Measurements from ENCODE around the gene PEBP1.
A peak's percentile ranks its signal among the peaks of the same experiment; 100 is the strongest.
"Not testable (repeated sequence)": the region's sequence is repeated elsewhere in the genome, so short reads cannot be mapped to it uniquely, and the experiment has no call there.

PEBP1 gene

DNA sequence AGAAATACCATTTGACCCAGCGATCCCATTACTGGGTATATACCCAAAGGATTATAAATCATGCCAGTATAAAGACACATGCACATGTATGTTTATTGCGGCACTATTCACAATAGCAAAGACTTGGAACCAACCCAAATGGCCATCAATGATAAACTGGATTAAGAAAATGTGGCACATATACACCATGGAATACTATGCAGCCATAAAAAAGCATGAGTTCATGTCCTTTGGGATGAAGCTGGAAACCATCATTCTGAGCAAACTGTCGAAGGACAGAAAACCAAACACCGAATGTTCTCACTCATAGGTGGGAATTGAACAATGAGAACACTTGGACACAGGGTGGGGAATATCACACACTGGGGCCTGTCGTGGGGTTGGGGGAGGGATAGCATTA is 6.5 kb upstream of the PEBP1 start:
- not testable (repeated sequence) for DNase-seq (ENCODE audit: low read depth in 2 of 2)

DNA sequence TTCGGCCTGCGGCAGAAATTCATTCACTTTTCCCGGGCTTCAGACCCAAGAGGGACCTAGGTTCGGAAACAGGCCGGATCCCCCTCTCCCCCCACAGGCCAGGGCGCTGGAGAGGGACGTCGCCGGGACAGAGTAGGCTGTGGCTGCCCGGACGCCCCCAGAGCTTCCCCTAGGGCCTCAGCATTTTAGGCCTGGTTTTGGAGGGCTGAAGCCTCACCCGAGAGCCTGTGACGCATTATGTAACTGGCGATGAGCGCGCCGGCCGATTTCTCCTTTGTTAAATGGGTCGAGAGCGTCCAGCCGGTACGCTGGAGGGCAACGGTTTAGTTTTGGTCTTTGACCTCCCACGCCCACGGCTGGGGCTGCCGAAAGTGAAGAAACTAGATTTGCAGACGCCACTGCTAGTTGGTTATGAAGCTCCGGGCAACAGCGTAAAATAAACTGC is 657 bp downstream of the PEBP1 start:
- DNase-seq (ENCODE audit: low read depth in 2 of 2): peak in 1 of 2 donors; percentile 33

DNA sequence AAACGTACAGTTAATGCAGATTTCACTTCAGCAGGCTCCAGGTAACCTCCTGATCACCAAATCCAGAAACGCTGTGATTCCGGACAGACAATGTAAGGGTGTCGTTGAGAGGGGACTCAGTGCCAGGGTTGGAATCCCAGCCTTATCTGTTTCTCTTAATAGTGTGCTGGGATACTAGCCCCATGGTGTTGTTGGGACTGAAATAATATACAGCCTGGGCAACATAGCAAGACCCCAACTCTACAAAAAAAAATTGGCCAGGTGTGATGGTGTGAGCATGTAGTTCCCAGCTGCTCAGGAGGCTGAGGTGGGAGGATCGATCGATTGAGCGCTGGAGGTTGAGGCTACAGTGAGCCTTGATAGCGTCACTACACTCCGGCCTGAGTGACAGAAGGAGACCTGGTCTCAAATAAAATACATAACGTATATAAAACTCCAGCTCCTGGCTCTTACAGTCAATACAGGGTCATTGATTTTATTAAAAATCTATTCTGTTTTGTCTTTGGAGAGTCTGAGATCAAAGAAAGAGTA is 1.3 kb downstream of the PEBP1 start:
- DNase-seq (ENCODE audit: low read depth in 2 of 2): no peak

- no peak for DNase-seq (ENCODE audit: low read depth in 2 of 2)
Measured at GRCh38 chr12:118140825-118141224, 4.9 kb downstream of the PEBP1 start.

GRCh38 chr12:118144499-118144898 is 8.6 kb downstream of the PEBP1 start:
- no peak for DNase-seq (ENCODE audit: low read depth in 2 of 2)

GRCh38 chr12:118145113-118145797 is 9.3 kb downstream of the PEBP1 start:
- DNase-seq (ENCODE audit: low read depth in 2 of 2): no peak

DNA sequence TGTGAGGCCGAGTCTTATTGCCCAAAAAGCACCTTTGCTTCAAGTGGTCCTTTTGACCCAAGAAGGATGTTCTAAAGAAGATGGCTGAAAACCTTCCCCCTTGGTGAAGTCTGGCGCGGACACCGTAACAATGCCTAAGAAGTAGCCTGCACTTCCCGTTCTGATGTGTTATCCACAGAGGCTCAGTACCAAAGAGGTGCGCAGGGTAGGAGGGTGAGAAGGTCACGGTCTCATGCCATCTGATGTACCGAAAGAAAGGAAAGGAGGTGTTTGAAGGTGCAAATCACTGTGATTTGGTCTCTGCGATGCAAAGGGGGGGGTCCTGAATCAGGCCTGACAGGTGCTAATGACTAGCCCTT is 9.9 kb downstream of the PEBP1 start:
- DNase-seq (ENCODE audit: low read depth in 2 of 2): no peak

GRCh38 chr12:118148287-118148686 is 12.4 kb downstream of the PEBP1 start:
- DNase-seq (ENCODE audit: low read depth in 2 of 2): no peak

DNA sequence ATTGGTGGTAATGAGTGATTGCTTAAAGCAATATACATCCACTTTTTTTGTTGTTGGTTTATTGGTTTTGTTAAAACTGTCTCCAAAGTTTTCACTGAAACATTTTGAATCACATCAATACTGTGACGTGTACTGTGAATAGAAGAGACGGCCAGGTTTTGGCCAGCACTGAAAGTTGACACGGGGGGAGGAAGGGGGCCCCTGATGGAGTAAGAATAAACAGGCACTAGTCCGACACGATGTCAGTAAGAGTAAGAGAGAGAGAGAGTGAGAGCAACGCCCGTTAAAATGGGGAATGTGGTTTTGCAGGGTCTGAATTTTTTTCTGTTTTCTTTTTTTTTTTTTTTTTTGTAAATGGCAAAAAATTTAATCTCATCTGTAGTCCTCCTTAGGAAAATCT is 14.7 kb downstream of the PEBP1 start:
- DNase-seq (ENCODE audit: low read depth in 2 of 2): no peak

- no peak for DNase-seq (ENCODE audit: low read depth in 2 of 2)
Measured at GRCh38 chr12:118151755-118152154, 15.8 kb downstream of the PEBP1 start.

DNA sequence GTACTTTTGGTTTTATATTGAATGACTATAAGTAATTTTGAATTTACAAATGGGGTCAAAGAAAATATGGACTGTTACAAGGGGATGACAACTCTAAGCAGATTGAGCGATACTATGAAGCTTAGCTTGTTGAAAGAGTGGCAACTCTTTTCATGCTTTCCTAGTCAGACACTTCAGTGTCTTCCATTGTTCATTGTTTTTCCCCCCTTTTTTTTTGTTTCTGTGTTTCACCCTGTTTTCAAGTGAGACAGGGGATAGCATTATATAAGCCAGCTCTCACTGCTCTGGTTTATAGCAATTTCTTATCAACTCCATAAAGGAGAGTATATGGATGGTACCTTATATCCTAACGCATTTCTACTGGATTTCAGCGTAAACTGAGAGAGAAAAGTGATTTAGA is 24.6 kb downstream of the PEBP1 start:
- no peak for DNase-seq (ENCODE audit: low read depth in 2 of 2)

DNA sequence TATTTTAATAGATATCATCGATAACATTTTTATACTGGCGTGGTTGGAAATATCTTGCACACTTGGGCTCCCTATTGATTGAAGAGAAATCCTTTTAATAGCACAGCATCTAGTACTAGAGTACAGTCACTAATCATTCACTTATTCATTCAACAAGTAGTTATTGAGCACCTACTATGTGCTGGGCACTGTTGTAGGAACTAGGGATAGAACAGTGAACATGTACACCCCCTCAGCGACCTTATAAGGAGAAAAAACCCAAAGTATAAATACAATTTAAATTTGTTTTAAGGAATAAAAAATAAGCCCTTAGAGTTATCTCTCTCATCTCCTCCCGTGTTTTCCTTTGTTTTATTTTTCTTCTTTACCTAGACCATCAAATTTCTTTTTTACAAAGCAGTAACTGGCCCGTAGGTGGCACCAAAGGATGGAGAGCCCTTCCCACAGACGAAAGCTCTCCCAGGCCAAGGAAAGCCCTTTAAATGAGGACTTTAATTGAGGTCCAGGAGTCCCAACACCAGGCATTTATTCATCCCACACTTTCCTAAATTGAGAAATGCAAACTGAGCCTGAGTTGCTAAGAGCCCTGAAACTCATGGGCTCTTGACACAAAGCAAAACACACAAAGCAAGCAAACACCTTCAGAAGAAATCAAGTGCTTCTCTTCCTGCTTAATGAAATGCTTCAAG is 29.0 kb downstream of the PEBP1 start:
- DNase-seq (ENCODE audit: low read depth in 2 of 2): no peak

- no peak for DNase-seq (ENCODE audit: low read depth in 2 of 2)
Measured at GRCh38 chr12:118166946-118167345, 31.0 kb downstream of the PEBP1 start.

- no peak for DNase-seq (ENCODE audit: low read depth in 2 of 2)
Measured at GRCh38 chr12:118175823-118176447, 40.0 kb downstream of the PEBP1 start.

DNA sequence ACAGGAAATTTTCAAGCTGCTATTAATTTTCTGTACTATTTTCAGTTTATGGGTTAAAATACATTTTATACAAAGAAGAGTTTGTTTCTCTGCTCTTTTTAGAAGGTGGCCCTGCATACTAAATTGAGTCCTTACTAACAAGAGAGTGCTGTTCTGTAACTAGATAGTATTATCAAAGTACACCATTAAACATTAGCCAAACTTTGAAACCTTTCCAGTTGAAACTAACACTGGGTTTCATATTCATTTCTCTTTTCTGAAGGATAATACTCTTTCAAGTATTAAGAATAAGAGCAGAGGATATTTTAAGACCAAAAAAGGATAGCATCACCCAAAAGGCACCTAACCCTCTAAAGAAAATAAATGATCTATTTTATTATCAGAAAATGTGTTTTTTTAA is 47.2 kb downstream of the PEBP1 start:
- DNase-seq (ENCODE audit: low read depth in 2 of 2): no peak

DNA sequence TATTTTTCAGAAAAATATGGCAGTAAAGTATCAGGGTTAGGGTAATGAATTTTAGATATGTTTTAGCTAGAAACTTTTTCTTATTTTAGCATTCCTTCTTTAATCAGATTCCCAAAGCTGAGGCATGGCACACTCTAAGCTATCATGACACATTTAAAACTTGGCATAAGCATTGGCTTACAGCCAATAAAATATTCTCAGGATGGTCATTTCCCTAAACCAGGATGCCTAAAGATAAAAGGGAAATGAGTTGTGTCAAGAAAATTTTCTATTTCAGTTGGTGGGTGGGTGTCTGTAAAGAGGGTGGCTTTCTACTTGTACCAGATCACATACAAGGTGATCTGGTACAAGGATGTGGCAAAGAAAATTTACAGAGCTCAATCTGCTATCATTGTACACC is 47.8 kb downstream of the PEBP1 start:
- DNase-seq (ENCODE audit: low read depth in 2 of 2): no peak

DNA sequence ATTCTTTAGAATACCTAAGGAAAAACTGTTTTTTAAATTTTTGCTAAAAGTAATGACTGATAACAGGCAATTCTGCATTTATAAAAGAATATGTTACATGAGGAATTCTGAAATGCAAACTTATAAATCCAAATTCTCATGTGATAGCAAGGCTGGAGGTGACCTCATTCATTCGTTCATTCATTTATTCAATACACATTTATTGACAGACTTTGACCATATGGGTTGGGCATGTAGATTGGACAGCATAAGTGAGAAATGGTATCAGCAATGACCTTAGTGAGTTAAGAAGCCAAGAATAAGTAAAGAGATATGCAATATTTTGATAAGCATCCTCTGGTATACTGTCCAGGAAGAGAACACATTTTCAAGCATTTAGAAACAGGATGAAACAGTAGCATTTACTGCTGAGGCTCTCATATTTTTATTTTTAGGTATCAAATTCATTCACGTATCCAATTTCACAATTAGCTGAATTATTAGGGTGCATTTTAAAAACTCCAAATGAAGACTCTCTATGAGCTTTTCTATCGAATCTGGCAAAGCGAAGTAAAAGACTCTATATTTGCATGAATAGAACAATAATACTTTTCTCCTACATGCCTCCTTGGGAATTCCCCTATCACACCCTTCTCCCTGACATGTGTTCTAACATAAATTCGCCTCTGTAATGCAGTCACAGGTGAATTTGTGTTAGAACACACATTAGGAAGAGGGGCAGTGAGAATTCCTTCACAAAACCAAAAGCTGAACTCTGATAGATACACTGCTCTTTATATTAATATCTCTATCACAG is 49.9 kb downstream of the PEBP1 start:
- no peak for DNase-seq (ENCODE audit: low read depth in 2 of 2)

- DNase-seq (ENCODE audit: low read depth in 2 of 2): no peak
Measured at GRCh38 chr12:118187751-118188435, 52.0 kb downstream of the PEBP1 start.

- DNase-seq (ENCODE audit: low read depth in 2 of 2): no peak
Measured at GRCh38 chr12:118188690-118189371, 52.9 kb downstream of the PEBP1 start.

DNA sequence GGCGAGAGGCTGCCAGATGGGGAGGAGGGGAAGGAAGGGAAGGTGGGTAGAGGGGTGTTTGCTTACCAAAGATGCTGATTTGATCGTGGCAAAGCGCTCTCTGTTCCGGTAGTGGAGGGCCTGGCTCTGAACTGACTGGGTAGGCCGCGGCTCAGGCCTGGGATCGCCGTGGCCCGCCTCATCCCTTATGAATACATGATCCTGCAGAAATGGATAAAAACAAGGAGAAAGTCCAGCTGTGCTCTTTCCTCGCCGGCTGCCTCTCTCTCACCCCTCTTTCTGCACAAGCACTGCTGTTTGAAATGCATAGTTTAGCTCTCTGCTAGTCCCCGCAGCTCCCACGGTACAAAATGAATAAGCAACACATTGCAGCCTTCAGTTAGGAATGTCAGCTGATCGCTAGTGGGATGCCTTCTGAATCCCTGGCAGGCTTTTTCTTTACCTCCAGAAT is 53.8 kb downstream of the PEBP1 start:
- no peak for DNase-seq (ENCODE audit: low read depth in 2 of 2)

- DNase-seq (ENCODE audit: low read depth in 2 of 2): no peak
Measured at GRCh38 chr12:118190266-118190665, 54.3 kb downstream of the PEBP1 start.
